Stimulated activated CD8-positive, alpha-beta memory T cell treated with anti-CD3 and anti-CD28 coated beads, Interleukin-7, amount 100 ng/mL, for 1 hour (primary cell): ENCODE results near the gene EYA4.

ENCODE experiments used
- DNase-seq, 2 donors: peaks; one replicate each; pipeline ENCODE4 v3.0.0-alpha.2; 2020; ENCODE audit warnings: low read depth in 2 of 2

EYA4 gene

DNA sequence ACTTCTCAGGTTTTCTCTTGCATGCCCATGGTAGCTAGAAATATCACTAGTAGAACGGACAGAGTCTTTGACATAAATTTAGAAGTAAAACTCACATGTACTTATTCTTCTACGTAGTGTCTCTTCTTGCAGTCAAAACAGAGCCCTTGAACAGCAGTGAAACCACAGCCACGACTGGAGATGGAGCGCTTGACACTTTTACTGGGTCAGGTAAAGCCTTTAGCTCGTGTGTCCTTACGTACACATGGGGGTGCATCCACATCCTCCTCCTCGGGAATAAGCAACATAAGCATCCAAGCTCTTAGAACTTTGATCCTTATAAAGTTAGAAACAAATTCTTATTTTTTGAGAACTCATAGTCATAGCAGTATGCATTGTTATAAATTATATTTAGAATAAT, 215.3 kb downstream of the EYA4 start:
- no peak for DNase-seq

DNA sequence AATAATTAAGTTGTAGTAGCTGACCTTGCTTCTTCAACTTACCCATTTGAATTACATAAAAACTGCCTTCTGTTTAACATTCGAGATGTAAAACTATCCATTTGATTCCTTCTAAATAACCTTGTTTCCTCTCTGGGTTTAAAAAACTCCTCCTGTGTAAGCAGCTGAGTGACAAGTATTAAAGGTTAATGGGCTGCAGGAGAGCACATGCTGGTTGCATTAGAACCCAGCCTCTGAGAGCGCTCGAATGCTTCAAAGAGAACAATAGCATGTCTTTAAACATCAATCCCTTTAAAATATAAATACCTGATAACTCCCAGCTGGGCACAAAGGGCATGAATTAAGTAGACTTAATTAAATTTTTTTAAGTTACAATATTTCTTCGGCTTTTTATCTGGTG, 215.8 kb downstream of the EYA4 start:
- no peak for DNase-seq

DNA sequence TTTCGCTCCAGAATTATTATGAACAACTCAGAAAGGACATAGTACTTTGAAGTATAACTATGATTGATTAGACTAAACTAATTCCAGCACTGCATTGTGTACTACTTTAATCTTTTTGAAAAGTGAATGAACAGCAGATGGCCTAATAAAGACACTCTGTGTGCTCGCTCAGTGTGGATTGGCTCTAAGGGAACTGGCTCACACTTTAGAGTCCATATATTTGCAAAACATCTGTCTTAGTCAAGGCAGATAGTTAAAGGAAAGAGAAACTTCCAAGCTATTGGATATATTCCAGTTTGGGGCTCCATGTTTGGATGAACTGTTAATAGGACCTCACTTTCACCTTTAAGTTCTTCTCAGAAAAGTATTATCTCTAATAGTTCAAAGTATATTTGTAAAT, 218.9 kb downstream of the EYA4 start:
- DNase-seq, result no peak

GRCh38 chr6:133463790-133464189, 222.6 kb downstream of the EYA4 start:
- DNase-seq, result no peak

- no peak for DNase-seq
Measured at GRCh38 chr6:133466680-133467079, 225.5 kb downstream of the EYA4 start.

- DNase-seq, result no peak
Measured at GRCh38 chr6:133467231-133467981, 226.2 kb downstream of the EYA4 start.

GRCh38 chr6:133467982-133468380, 226.8 kb downstream of the EYA4 start:
- no peak for DNase-seq

DNA sequence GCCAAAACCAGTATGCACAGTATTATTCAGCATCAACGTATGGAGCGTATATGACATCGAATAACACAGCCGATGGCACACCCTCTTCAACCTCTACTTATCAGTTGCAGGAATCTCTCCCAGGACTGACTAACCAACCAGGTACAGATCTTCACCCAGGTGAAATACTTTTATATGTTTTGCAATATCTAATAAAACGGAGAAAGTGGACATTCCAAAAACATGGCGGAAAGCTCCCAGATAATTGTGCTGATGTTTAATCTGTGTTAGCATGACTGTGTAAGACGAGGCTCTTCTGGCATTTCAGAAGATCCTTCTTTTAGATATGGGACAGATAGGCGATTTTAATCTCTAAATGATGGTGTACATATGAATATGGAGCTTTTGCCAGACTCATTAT, 227.4 kb downstream of the EYA4 start:
- no peak for DNase-seq

- DNase-seq, result no peak
Measured at GRCh38 chr6:133474516-133474915, 233.4 kb downstream of the EYA4 start.

GRCh38 chr6:133478673-133479072, 237.5 kb downstream of the EYA4 start:
- DNase-seq, result no peak

GRCh38 chr6:133487174-133487573, 246.0 kb downstream of the EYA4 start:
- no peak for DNase-seq

DNA sequence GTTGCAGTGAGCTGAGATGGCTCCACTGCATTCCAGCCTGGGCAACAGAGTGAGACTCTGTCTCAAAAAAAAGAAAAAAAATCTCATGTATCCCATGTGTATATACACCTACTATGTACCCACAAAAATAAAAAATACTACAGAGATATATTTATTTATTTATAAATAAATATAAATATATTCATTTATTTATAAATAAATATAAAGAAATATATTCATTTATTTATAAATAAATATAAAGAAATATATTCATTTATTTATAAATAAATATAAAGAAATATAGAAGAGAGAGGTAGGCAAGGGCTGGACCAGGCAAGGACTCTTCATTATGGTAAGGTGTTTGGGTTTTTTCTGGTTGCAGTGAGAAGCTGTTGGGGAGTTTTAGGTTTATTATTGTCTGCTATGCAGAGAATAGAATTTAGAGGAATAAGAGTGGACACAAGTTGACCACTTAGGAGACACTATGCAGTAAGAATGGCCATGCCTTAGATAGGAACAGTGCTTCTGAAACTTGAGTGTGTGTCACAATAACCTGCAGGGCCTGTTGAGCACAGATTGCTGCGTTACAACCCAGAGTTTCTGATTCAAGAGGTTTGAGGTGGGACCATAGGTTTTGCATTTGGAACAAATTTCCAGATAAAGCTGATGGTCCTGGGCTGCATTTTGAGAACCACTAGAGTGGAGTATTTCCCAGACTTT, 254.2 kb downstream of the EYA4 start:
- DNase-seq, result no peak

DNA sequence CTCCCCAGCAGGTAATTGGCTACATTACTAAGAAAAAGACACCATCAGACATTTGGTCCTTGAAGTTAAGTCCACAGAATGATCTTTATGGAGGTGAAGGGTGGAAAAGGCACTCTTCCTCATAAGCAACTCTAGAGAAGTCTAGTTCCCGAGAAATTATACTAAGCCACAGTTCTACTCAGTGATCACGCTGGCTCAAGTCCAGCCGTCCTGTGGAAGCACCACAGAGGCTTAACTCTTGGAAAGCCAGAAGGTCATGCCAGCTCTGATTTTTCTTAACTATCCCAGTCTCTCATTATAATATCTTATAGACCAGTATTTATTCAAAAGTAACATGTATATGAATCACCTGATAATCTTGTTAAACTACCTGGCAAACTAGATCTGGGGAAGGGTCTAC, 258.5 kb downstream of the EYA4 start:
- DNase-seq, result no peak

GRCh38 chr6:133501675-133502270, 260.6 kb downstream of the EYA4 start:
- DNase-seq, result no peak

GRCh38 chr6:133502441-133503335, 261.5 kb downstream of the EYA4 start:
- DNase-seq, result no peak

GRCh38 chr6:133503336-133503729, 262.2 kb downstream of the EYA4 start:
- DNase-seq, result no peak

GRCh38 chr6:133504158-133504557, 263.0 kb downstream of the EYA4 start:
- no peak for DNase-seq

DNA sequence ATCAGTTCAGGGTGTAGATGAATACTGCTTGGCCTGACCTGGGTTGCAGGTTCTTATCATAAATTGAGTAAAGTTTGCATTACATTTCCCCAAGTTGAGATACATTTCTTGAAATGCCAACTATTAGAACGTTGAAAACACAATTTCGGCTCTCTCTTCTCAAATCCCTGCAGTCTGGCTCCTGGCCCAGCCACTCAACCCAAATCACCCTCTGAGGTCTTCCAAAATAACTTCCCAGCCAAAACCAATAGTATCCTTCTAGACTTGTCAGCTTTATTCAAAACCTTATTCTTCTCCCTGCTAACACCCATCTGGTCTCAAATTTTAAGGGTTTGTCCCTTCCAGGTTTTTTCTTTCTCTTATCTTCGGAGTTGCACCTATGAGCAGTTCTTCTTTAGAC, 263.6 kb downstream of the EYA4 start:
- DNase-seq, result no peak

DNA sequence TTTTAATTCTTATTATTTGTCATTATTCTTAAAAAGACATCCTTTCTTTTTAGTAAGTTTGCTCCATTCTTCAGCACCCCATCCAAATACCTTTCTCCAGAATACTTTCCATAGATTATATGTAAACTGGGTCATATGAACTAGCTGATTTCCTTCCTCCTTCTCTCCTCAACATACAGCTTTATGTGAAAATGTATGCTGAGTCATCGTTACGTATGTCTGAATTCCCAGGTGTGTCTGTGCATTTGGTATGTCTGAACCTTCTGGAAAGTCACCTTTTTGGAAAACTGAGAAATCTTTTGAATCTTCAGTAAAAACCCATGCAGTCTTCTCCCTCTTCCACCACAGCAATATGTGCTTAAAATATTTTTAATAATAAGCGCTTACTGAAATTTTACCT, 264.5 kb downstream of the EYA4 start:
- DNase-seq, result no peak

GRCh38 chr6:133512410-133513016, 271.4 kb downstream of the EYA4 start:
- DNase-seq, result no peak

- no peak for DNase-seq
Measured at GRCh38 chr6:133523816-133524215, 282.7 kb downstream of the EYA4 start.

GRCh38 chr6:133526436-133526835, 285.3 kb downstream of the EYA4 start:
- DNase-seq, result no peak
